Measurements from ENCODE around the gene CACNA1B.

GRCh38 chr9:138045541-138046490, 168.2 kb downstream of the CACNA1B start:
- TF ChIP-seq YY1 (IDR thresholded peaks at IDR 0.05; ENCODE audit: insufficient read depth, insufficient read length) (no peak), ZNF274 (IDR thresholded peaks at IDR 0.05; ENCODE audit: low read depth, low read length) (no peak)
